Caco-2 (cell line): Measurements from ENCODE around the gene KPNA4. TPM values are rescaled to one million over a fixed set of nuclear protein-coding genes. Genes with fewer than 3 reads are reported as not detected.

ENCODE experiments used
- BruUV-seq: library from RNA; stranded (reverse); fragments of 400-500 nt; replicated peaks from 2 replicates; lab custom pipeline; 2021; lab: Mats Ljungman, UMichigan
- CTCF ChIA-PET: fragments of 300-600 bp; sonication (Branson Sonifier 250); formaldehyde crosslinking; loops from one replicate; lab custom pipeline; 2022; ENCODE audit warnings: antibody characterized with exemption; lab: Charles Lee
- POLR2A ChIA-PET: fragments of 300-600 bp; sonication (Branson Sonifier 250); formaldehyde crosslinking; loops from one replicate; lab custom pipeline; 2022; ENCODE audit warnings: antibody characterized with exemption; lab: Charles Lee
- DNase-seq, 2 experiments: peaks; one replicate each; pipeline versions ENCODE4 v3.0.0 to v3.0.0-alpha.2; 2020 to 2022
- H3K27me3 ChIP-seq: replicated peaks from 2 replicates; pipeline ENCODE4 v1.6.0; 2011; ENCODE audit warnings: low read length; ENCODE audit not compliant: control insufficient read depth, insufficient read depth
- H3K36me3 ChIP-seq: 2 replicates; pipeline ENCODE4 v1.5.1; 2011; ENCODE audit warnings: low read length; ENCODE audit not compliant: control insufficient read depth, insufficient read depth
- H3K4me1 ChIP-seq: fragments of 250-450 bp; sonication (Bioruptor Pico); 2 replicates; pipeline ENCODE4 v1.5.1; 2020; ENCODE audit warnings: mild to moderate bottlenecking
- H3K4me3 ChIP-seq: 2 replicates; pipeline ENCODE4 v1.5.1; 2011; ENCODE audit warnings: low read depth, mild to moderate bottlenecking, control low read depth, low read length
- H3K9me3 ChIP-seq: fragments of 250-450 bp; sonication (Bioruptor Pico); 2 replicates; pipeline ENCODE4 v1.5.1; 2020; ENCODE audit warnings: mild to moderate bottlenecking, moderate library complexity
- H3K27ac Mint-ChIP-seq: one replicate; pipeline ENCODE4 v1.8.0; 2022; ENCODE audit warnings: mixed read lengths; ENCODE audit not compliant: unreplicated experiment
- H3K27me3 Mint-ChIP-seq: one replicate; pipeline ENCODE4 v1.8.0; 2022; ENCODE audit warnings: mixed read lengths; ENCODE audit not compliant: insufficient read depth, unreplicated experiment
- H3K36me3 Mint-ChIP-seq: one replicate; pipeline ENCODE4 v1.8.0; 2022; ENCODE audit warnings: mild to moderate bottlenecking, mixed read lengths; ENCODE audit not compliant: insufficient read depth, unreplicated experiment
- H3K4me1 Mint-ChIP-seq: one replicate; pipeline ENCODE4 v1.8.0; 2022; ENCODE audit warnings: low read depth, mixed read lengths; ENCODE audit not compliant: unreplicated experiment
- H3K4me3 Mint-ChIP-seq: one replicate; pipeline ENCODE4 v1.8.0; 2022; ENCODE audit warnings: mild to moderate bottlenecking, moderate library complexity, mixed read lengths; ENCODE audit not compliant: unreplicated experiment
- H3K9me3 Mint-ChIP-seq: one replicate; pipeline ENCODE4 v1.8.0; 2022; ENCODE audit warnings: mixed read lengths; ENCODE audit not compliant: unreplicated experiment
- CTCF ChIP-seq, 2 experiments: fragments of 200-600 bp in 1 of 2; IDR thresholded peaks; 1 replicate in 1 of 2; 2 replicates in 1 of 2; pipeline versions ENCODE4 v1.5.1 to v1.8.0; 2011 to 2022; ENCODE audit warnings: antibody characterized with exemption in 1 of 2, control low read depth in 1 of 2, inconsistent platforms in 1 of 2, low read depth in 1 of 2, low read length in 1 of 2, mild to moderate bottlenecking in 1 of 2, moderate library complexity in 1 of 2; ENCODE audit not compliant: insufficient read depth in 1 of 2, severe bottlenecking in 1 of 2, unreplicated experiment in 1 of 2
- intact Hi-C: fragments of 100-400 bp; cut with micrococcal nuclease; formaldehyde crosslinking; loops from one replicate; pipeline ENCODE4 v1.10.0; 2022; ENCODE audit not compliant: unreplicated experiment
- total RNA-seq: library from RNA; stranded (reverse); gene quantifications from 2 replicates; pipeline ENCODE4 v1.2.3, GENCODE V29; 2022

KPNA4 gene
- total RNA-seq, 1 experiment from 2014 or later, result 60.5 TPM

- intact Hi-C loops, result loop anchor here (5.0 to 10.0 kb wide), 3 partner anchors 185 to 852 kb away; partner anchors contain the start of genes B3GALNT1 and PPM1L
- no peaks in the 10 kb centered on the region for H3K27me3 ChIP-seq
- no peak overlapping the region for H3K27ac Mint-ChIP-seq
- BruUV-seq, result no TSS peak
- H3K4me1 Mint-ChIP-seq, result peaks cover 7% of the 10 kb centered on the region
- CTCF ChIA-PET, result no interaction called here
- TF ChIP-seq CTCF (IDR thresholded peaks at IDR 0.05; ENCODE audit: insufficient read depth in 1 of 2, low read depth in 1 of 2, low read length in 1 of 2, severe bottlenecking in 1 of 2, unreplicated experiment in 1 of 2), result no peak
- no peaks in the 10 kb centered on the region for H3K36me3 ChIP-seq
- no peaks in the 10 kb centered on the region for H3K4me1 ChIP-seq
- H3K36me3 Mint-ChIP-seq, result peaks cover 9% of the 10 kb centered on the region
- H3K9me3 ChIP-seq, result no peaks in the 10 kb centered on the region
- H3K27me3 Mint-ChIP-seq, result no peaks in the 10 kb centered on the region
- POLR2A ChIA-PET, result no interaction called here
- no peaks in the 10 kb centered on the region for H3K9me3 Mint-ChIP-seq
- no peak for DNase-seq
- no peak overlapping the region for H3K4me3 Mint-ChIP-seq
- no peak overlapping the region for H3K4me3 ChIP-seq
Observed at GRCh38 chr3:160569894-160570652, 4.7 kb upstream of the KPNA4 start.

DNA sequence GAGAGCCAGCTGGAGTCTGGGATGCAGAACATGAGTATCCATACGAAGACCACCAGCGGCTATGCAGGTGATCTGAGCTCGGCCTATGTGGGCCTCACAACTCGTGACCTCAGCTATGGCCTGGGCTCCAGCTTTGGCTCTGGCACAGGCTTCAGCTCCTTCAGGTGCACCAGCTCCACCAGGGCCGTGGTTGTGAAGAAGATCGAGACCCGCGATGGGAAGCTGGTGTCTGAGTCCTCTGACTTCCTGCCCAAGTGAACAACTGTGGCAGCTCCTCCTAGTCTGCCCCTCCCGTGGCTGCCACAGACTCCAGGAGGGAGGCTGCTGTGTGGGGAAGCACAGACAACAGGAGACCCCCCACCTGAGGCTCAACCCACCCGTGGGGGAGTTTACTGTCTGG lies 3.6 kb upstream of the KPNA4 start:
- intact Hi-C loops, result loop anchor here (5.0 to 10.0 kb wide), 3 partner anchors 186 to 853 kb away; partner anchors contain the start of genes B3GALNT1 and PPM1L
- peaks cover 16% of the 10 kb centered on the region for H3K36me3 Mint-ChIP-seq
- H3K4me3 Mint-ChIP-seq, result no peak overlapping the region
- ChIA-PET POLR2A (interaction anchor here (0.8 kb wide), 1 partner anchor 9 kb away, joined by 4 read pairs; no protein-coding TSS in a partner anchor), CTCF (no interaction called here)
- TF ChIP-seq CTCF (IDR thresholded peaks at IDR 0.05; ENCODE audit: insufficient read depth in 1 of 2, low read depth in 1 of 2, low read length in 1 of 2, severe bottlenecking in 1 of 2, unreplicated experiment in 1 of 2), result no peak
- H3K4me3 ChIP-seq, result no peak overlapping the region
- no peaks in the 10 kb centered on the region for H3K4me1 ChIP-seq
- H3K27me3 Mint-ChIP-seq, result no peaks in the 10 kb centered on the region
- H3K36me3 ChIP-seq, result no peaks in the 10 kb centered on the region
- H3K27ac Mint-ChIP-seq, result no peak overlapping the region
- H3K4me1 Mint-ChIP-seq, result peaks cover 7% of the 10 kb centered on the region
- no peaks in the 10 kb centered on the region for H3K9me3 Mint-ChIP-seq
- no peaks in the 10 kb centered on the region for H3K27me3 ChIP-seq
- no TSS peak for BruUV-seq
- no peaks in the 10 kb centered on the region for H3K9me3 ChIP-seq
- DNase-seq, result no peak

DNA sequence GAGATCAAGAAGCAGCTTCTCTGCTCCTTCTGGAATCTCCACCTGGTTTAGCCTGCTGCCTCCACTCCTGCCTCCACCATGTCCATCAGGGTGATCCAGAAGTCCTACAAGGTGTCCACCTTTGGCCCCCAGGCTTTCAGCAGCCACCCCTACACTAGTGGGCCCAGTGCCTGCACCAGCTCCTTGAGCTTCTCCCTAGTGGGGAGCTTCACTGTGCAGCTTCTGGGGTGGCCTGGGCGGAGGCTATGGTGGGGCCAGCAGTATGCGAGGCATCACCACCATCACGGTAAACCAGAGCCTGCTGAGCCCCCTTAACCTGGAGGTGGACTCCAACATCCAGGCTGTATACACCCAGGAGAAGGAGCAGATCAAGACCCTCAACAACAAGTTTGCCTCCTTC lies 2.4 kb upstream of the KPNA4 start:
- H3K36me3 ChIP-seq, result no peaks in the 10 kb centered on the region
- no peak for TF ChIP-seq CTCF (IDR thresholded peaks at IDR 0.05; ENCODE audit: insufficient read depth in 1 of 2, low read depth in 1 of 2, low read length in 1 of 2, severe bottlenecking in 1 of 2, unreplicated experiment in 1 of 2)
- no peaks in the 10 kb centered on the region for H3K27me3 ChIP-seq
- no TSS peak for BruUV-seq
- intact Hi-C loops, result loop anchor here (2.0 to 10.0 kb wide), 4 partner anchors 111 to 855 kb away; partner anchors contain the start of genes B3GALNT1 and PPM1L
- no peaks in the 10 kb centered on the region for H3K9me3 Mint-ChIP-seq
- peaks cover 6% of the 10 kb centered on the region for H3K4me1 ChIP-seq
- H3K4me1 Mint-ChIP-seq, result peaks cover 7% of the 10 kb centered on the region
- CTCF ChIA-PET, result no interaction called here
- H3K36me3 Mint-ChIP-seq, result peaks cover 28% of the 10 kb centered on the region
- no peaks in the 10 kb centered on the region for H3K9me3 ChIP-seq
- H3K27me3 Mint-ChIP-seq, result no peaks in the 10 kb centered on the region
- H3K4me3 ChIP-seq, result no peak overlapping the region
- POLR2A ChIA-PET, result interaction anchor here (0.6 kb wide), 1 partner anchor 804 kb away, joined by 4 read pairs; the partner anchor contains the start of gene SPTSSB
- DNase-seq, result no peak
- no peak overlapping the region for H3K4me3 Mint-ChIP-seq
- no peak overlapping the region for H3K27ac Mint-ChIP-seq
